Vagina (tissue), 2 donors: Measurements from ENCODE around the gene RHCE.

Experiments
- POLR2A ChIP-seq, 2 donors: fragments of 450-650 bp; IDR thresholded peaks; one replicate each; pipeline ENCODE4 v1.6.1; 2017; ENCODE audit warnings: antibody characterized with exemption in 2 of 2, mild to moderate bottlenecking in 2 of 2, moderate library complexity in 2 of 2
- TF ChIP-seq, protein P1 (sequence below), 3 experiments: fragments of 450-650 bp in 2 of 3; fragments of 200-600 bp in 1 of 3; sonication (generic) in 1 of 3; IDR thresholded peaks; one replicate each; pipeline ENCODE4 v1.5.1; 2017 to 2019; ENCODE audit warnings: antibody characterized with exemption in 3 of 3, mild to moderate bottlenecking in 2 of 3, moderate library complexity in 2 of 3

DNA sequence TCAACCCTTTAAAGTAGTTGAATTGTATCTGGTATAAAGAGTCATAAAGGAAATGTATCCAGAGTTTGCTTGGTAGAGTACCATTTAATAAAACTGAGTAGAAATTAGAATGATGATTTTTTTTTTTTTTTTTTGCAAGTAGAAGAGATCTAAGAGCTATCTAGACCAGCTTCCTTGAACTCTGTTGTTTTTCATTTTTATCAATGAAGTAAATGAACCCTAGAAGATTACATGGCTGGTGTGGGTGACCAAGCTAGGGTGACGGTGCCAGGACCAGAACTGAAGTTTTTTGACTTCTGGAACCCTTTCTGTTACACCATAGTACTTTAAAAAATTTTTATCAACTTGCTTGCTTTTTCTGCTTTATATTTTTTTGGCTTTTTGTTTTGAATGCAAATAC is 47.0 kb upstream of the RHCE start:
- TF ChIP-seq, protein P1, sequence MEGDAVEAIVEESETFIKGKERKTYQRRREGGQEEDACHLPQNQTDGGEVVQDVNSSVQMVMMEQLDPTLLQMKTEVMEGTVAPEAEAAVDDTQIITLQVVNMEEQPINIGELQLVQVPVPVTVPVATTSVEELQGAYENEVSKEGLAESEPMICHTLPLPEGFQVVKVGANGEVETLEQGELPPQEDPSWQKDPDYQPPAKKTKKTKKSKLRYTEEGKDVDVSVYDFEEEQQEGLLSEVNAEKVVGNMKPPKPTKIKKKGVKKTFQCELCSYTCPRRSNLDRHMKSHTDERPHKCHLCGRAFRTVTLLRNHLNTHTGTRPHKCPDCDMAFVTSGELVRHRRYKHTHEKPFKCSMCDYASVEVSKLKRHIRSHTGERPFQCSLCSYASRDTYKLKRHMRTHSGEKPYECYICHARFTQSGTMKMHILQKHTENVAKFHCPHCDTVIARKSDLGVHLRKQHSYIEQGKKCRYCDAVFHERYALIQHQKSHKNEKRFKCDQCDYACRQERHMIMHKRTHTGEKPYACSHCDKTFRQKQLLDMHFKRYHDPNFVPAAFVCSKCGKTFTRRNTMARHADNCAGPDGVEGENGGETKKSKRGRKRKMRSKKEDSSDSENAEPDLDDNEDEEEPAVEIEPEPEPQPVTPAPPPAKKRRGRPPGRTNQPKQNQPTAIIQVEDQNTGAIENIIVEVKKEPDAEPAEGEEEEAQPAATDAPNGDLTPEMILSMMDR (IDR thresholded peaks at IDR 0.05), result no peak
- no peak for TF ChIP-seq POLR2A (IDR thresholded peaks at IDR 0.05)
